CD1c-positive myeloid dendritic cell (primary cell): ENCODE results near the gene CARF.
"Not testable (repeated sequence)": the region's sequence is repeated elsewhere in the genome, so short reads cannot be mapped to it uniquely, and the experiment has no call there.

ENCODE experiments used
- DNase-seq: peaks from one replicate; pipeline ENCODE4 v3.0.0-alpha.2; 2016; ENCODE audit errors: extremely low spot score

Gene CARF, protein sequence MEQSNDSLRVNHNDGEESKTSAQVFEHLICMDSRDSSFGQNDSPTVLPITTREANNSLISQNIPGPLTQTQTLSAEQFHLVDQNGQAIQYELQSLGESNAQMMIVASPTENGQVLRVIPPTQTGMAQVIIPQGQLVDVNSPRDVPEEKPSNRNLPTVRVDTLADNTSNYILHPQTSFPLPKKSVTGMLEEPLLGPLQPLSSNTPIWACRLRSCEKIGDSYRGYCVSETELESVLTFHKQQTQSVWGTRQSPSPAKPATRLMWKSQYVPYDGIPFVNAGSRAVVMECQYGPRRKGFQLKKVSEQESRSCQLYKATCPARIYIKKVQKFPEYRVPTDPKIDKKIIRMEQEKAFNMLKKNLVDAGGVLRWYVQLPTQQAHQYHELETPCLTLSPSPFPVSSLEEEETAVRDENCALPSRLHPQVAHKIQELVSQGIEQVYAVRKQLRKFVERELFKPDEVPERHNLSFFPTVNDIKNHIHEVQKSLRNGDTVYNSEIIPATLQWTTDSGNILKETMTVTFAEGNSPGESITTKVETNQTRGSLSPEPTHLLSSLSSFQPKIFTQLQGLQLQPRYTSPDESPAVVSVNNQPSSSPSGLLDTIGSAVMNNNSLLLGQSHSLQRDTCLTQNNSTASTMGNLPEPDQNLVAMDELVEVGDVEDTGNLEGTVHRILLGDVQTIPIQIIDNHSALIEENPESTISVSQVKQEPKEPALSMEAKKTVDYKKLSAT

DNA sequence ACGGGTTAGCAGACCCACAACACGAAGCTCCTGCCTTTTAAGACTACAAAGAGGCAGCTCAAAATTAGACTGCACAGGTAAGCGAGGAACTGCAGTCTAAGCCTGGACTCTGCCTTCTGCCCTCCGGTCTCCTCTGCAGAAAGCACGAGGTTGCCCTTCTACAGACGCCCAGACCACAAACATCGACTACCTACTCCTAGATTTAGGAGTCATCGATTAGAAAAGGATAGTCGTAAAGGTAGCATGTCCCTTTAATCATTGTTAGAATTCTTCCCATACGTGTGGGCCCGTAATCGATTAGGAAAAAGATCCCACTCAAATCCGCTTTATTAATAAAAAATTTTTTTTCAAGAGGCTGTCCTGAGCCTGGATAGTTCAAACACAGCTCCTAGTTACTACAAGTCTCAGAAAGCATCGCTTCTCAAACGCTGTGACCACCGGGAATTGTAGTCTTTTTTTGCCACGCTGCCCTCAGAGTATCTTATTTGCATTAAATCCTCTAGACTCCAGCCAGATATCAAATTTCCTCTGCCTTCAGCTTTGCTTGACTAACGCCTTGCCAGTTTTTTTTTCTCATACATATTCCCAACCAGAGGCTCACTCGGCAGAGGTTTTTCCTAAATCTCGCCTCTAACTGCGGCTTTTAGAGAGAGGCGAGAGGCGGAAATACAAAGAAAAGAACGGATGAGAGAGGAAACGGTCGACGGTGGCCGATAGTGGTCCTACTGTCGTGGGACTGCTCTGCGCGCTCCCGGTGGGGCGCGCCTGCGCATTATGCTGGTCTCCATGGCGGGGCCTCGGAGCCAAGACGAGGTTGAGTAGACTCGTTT is at the start of gene CARF, which contains the start of gene WDR12:
TSS of gene CARF (plus strand) at position 764 of the 830 bp plus-strand sequence. CDS start 29,628 bp downstream, outside the sequence.
TSS of gene WDR12 (minus strand) at position 162 of the 830 bp plus-strand sequence. CDS start 197 bp downstream, outside the sequence.
- peak; percentile 94 for DNase-seq

DNA sequence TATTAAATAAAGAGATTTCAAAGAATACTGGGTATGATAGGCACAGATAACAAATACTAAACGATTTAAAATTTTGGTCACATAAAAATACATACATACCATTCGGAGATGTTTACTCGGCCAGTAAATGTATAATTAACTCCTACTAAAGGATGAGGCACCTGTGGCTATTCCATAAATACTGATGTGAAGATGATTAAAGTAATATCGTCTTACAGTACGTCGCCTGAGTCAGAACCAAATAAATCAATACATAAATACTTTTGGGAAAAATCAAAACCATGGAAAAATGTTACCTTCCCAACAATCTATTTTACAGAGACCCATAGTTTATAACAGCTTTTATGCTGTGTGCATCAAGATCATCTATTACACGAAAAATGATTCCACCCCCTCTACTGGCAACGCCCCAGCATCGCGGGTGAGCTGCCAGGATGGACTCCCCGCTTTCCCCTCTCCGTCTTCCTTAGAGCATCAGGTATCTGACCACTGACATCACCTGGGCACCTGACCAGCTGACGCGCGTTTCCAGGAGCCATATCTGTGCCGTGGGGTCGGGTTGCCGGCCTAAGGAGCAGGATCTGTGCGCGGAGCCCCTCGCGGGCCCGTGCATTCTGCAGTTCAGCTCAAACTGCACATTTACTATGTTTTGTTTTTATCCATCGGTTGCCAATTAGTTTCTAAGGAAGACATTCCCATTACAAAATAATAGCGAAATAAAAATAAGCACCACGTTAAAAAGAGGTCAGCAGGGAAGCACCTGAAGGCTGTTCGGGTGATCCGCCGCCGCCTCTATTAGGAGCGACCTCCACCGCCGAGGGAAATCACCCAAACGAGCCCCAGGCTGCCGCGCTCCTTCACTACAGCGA is 41.4 kb upstream of the CARF start:
- peak; percentile 57 for DNase-seq

DNA sequence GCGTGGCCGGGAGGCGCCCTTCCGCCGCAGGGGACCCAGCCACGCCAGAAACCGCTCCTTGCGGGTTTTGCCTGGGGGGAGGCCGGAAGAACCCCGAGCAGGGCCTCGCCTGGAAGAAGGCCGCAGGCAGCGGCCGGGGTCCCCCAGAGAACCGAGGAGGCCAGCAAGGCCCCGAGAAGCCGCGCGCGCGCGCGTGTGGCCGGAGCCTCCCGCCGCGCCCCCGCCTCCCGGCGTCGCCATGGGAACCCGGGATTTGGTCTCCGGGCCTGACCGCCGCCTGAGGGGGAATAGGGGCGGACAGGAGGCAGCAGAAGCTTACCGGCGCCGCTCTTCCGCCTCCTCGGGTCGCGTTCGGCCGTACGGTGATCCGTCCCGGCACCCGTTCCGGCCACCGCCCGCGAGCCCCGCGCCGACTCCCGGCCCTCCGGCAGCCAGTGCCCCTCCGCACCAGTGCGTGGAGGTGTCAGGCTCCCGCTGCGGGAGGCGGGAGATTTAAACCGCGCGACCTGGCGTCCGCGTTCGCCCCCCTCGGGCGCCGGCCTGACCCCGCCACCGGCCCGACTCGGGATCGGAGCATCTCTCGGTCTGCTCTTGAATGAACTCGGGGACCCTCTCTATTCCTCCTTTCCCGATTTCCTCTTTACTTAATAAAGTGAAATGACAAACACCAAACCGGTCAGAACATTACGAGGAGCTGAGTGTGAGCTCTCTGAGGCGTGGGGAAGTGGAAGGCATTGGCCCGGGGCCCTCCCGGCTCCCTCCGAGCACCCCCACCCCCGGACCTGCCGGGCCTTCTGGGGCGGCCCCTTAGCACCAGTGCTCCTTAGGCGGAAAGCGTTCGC is 40.6 kb upstream of the CARF start, which contains the start of gene ICA1L:
TSS of gene ICA1L (minus strand) at position 467 of the 842 bp plus-strand sequence. CDS start 42,757 bp downstream, outside the sequence.
- peak; percentile 65 for DNase-seq

DNA sequence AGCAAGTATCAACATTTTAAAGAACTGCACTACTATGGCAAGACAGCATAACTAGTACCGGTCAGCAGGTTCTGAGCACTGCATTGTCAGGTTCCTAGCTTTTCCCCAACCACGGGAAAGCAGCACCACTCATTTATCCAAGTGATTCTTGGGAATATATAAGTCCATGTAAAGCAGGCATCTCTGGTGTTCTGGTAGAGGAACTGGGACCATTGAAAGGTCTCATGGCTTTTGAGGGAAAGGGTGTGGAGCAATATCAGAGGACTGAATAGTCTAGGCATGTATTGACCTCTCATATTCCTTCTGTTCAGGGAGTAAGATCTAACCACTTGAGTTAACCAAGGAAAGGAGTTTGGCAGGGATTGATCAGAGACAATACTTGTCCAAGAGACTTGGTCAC is 34.4 kb upstream of the CARF start:
- DNase-seq, result no peak

DNA sequence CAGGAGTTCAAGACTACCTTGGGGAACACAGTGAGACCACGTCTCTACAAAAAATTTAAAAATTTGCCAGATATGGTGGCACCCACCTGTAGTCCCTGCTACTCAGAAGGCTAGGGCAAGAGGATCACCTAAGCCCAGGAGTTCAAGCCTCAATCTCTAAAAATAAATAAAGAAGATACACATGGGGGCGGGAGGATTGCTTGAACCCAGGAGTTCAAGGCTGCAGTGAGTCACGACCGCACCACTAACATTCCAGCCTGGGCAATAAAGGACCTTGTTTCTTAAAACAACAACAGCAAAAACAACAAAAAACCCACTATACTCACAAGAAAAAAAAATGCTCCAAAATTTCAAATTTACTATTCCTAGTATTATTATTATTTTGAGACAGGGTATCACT is 30.5 kb upstream of the CARF start:
- no peak for DNase-seq

DNA sequence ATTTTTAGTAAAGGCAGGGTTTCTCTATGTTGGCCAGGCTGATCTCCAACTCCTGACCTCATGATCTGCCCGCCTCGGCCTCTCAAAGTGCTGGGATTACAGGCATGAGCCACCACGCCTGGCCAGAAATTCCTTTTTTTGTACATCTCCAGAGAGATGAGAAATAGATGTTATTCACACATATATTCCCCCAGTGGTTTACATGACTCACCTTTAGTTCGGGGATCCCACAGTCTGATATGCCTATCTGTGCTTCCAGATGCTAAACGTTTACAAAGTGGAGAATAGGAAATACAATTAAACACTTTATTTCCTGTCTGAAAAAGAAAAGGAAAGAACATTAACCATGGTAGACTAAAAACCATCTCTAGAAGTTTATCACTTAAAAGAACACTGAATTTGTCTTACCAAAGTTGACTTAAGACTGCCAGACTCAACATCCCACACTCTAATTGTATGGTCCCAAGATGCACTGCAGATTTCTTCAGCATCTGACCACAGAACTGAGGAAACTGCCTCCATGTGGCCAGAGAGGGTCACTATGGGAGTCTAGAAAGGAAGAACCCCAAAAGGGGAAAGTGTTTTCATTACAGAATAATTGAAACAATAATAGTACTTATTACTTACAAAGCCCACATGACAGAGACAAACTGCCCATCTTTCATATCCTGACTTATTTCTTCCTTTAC is 27.9 kb upstream of the CARF start:
- DNase-seq, result peak; percentile 2

DNA sequence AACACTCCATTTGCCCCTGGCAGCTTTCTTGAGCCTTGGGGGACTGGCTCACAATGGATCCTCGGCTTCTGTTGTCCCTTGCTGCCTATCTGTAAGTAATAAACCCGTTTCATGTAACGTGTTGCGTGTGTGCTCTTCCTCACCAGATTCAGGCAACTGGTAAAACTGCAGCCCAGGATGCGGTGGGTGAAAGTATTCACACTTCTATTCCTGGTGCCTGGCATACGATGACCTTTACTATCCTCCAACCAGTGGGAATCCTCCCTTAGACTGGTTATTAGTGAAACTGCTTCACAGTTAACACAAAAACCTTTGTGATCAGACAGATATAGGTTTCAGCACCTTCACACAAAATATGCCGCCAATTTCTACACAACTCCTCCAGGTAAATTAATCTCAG is 26.9 kb upstream of the CARF start:
- no peak for DNase-seq

DNA sequence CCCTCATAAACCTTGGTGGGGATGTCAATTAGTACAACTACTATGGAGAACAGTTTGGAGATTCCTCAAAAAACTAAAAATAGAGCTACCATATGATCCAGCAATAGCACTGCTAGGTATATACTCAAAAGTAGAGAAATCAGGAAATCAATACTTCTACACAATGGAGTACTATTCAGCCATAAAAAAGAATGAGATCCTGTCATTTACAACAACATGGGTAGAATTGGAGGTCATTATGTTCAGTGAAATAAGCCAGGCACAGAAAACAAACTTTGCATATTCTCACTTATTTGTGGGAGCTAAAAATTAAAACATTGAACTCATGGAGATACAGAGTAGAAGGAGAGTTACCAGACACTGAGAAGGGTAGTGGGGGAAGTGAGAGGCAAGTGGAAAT is 6.6 kb upstream of the CARF start:
- DNase-seq, result not testable (repeated sequence)

DNA sequence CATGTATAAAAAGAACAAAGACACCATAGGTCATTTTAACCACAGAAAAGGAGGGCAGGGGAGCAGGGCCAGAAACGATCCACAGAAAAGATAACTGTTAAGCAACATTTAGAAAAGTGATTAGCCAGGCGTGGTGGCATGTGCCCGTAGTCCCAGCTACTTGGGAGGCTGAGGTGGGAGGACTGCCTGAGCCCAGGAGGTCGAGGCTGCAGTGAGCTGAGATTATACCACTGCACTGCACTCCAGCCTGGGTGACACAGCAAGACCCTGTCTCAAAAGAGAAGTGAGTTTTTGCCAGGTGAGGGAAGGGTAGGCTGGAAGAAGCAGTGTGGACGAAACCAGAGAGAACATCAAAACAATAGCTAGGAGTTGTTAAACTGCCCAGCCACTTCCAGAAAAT is 3.9 kb upstream of the CARF start:
- no peak for DNase-seq

DNA sequence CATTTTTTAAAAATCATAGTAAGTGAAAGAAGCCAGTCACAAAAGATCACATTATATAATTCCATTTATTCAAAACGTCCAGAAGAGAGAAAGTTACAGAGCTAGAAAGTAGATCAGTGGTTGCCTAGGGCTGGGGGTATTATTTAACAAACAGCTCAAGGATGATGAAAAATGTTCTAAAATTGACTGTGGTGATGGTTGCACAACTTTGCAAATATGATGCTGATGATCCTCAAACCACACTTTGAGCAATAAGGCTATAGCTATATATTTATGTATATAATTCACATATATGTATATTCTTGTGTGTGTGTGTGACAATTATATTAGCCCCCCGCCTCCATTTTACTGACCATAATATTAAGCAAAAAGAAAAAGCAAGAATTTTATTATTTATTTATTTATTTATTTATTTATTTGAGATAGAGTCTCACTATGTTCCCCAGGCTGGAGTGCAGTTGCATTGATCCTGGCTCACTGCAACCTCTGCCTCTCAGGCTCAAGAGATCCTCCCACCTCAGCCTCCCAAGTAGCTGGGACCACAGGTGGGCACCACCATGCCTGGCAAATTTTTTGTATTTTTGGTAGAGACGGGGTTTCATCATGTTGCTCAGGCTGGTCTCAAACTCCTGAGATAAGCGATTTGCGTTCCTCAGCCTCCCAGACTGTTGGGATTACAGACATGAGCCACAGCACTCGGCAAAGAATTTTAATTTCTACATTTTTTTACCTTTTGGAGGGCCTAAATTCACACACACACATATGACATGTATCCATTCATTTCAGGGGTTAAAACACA is 2.5 kb upstream of the CARF start:
- no peak for DNase-seq

DNA sequence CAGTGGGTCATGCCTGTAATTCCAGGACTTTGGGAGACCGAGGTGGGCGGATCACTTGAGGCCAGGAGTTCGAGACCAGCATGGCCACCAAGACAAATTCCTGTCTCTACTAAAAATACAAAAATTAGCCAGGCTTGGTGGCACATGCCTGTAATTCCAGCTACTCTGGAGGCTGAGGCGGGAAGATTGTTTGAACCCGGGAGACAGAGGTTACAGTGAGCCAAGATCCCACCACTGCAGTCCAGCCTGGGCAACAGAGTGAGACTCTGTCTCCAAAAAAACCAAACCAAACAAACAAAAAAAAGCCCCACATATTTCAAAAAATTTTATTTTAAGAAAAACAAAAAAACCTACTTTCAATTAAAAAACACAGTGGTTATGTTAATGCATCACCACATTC is 1.8 kb upstream of the CARF start:
- not testable (repeated sequence) for DNase-seq

DNA sequence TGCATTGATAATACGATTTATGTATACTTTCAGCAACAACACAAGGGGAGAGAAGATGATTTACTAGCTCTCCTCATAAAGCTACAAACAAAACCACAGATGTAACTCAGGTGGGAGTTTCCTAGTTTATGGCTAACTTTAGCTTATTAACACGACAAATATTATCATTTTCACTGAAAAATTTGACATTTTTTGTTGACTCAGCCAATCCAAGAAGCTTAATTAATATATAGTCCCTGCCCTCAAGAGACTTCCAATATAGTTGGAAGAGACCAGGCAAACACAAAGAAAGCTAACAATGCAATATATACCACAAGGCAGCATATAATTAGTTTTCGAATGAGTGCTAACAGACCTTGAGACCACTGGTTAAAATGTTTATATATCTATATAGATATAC is 1.4 kb upstream of the CARF start:
- no peak for DNase-seq

DNA sequence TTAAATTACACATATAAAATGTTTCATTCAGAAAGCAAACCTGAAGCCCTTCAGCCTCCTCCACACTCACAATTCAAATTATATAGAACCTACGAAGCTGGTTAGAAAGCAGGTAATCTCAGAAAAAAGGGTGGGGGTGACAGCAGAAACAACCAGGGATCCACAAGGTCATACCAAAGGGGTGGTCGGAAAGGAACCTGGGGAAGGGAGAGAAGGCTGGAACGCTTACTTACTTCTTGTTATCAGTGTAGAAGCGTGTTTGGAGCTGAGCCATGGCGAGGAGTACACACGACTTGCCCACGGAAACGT is 918 bp upstream of the CARF start:
- DNase-seq, result no peak

DNA sequence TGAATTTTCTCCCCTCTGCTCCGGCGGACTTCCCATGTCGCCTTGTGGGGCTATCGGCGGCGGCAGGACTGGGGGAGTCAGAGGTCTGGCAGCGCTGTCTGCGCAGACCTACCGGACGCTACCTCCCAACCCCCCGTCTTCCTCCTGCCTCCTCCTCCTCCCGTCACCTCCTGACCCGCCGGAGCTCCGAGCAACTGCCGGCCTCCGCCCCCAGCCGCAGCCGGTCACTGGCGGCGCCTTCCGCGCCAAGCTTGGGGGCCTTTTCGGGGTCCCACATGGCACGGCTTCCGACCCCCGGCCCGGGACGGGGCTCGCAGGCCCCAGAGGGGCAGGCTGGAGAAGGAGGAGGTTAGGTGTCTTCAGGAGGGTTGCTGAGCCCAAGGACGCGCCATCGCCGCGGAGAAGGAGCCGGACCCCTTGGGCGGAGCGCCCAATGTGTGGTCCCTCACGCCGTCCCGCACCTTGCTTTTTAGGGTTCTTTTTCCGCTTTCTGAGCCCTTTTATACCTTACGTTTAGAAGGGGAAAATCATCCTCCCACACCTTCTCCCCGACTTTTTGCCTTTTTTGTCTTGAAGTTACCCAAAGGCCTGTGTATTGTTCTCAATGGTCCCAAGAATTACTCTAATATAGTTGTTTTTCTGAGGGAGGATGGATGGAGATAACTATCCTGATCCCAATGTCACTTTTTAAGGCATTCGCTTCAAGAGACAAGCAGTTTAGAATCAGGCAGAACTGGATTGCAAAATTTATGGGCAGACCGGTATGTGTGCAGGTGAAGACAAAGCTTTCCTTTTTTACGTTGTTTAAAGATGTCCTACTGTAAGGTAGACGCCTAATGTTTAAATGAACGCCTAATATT is 497 bp downstream of the CARF start:
- DNase-seq, result not testable (repeated sequence)

DNA sequence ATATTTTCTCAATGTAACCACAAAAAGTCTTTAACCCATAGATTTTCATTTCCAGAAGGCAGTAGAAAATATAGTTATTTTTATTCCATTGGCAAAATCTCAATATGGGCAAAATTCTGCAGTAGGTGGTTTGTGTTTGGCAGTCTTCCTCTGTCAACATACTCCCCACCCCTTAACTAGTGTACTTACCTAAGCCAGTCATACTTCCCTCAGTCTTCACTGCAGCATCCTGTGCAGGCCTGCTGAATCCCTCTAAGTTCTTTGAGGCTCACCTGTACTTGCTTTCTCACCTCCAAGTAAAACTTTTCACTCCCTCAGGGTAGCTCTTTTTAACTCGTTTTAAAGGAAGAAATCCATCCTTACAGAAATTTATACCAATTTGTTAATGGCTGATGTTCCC is 6.8 kb downstream of the CARF start:
- DNase-seq, result no peak

DNA sequence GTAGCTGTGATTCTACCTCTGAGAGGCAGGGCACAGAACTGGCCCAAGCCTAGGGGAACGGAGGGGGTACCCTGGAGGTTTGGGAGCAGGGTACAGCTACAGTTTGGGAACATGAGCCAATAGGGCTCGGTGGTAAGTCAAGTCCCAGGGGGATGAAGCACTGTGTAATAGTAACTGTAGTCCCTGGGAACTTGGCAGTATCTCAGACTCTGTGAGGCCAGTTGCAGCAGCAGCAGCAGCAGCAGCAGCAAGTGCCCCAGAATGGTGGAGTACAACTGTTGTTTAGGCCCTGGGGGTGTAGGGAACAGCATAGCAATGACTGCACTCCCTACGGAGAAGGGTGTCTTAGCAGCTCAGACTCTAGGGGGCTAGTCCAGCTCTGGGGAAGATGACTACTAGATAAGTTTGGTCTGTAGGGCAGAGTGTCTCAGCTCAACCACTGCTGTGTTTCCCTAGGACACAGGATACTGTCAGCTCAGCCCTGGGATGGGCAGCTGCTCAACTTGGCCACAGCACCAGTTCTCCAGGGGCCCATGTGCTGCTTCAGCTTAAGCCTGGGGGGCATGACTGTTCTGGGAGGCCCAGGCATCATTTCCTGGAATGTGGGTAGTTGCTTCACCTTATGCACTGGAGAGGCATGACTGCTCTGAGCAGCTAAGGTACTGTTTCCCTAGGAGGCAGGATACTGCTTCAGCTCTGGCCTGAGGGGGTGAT is 20.5 kb downstream of the CARF start:
- no peak for DNase-seq

DNA sequence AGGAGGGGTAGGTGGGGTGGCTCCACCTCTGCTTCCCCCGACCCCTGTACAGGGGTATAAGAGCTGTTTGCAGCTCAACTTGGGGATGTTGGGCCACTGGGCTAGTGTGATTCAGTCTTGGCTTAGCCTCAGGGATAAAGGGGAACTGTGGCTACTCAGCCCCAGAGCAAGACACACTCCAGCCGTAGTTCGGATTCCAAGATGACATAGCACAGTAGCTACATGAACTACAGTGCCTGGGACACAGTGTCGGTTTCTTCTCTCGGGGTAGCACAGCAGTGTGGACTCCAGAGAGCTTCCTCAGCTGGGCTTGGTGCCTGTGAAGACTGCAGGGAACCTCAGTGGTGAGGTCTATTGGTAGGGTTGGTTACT is 21.1 kb downstream of the CARF start:
- DNase-seq, result no peak
